ENCODE results near the gene CIDEA. TPM values are rescaled to one million over a fixed set of nuclear protein-coding genes. Genes with fewer than 3 reads are reported as not detected.

The CIDEA gene
- total and polyA plus RNA-seq, 9 of the 15 experiments (the other 6 are each of a cell fraction or from before 2014, with no cell fraction given), result not detected

DNA sequence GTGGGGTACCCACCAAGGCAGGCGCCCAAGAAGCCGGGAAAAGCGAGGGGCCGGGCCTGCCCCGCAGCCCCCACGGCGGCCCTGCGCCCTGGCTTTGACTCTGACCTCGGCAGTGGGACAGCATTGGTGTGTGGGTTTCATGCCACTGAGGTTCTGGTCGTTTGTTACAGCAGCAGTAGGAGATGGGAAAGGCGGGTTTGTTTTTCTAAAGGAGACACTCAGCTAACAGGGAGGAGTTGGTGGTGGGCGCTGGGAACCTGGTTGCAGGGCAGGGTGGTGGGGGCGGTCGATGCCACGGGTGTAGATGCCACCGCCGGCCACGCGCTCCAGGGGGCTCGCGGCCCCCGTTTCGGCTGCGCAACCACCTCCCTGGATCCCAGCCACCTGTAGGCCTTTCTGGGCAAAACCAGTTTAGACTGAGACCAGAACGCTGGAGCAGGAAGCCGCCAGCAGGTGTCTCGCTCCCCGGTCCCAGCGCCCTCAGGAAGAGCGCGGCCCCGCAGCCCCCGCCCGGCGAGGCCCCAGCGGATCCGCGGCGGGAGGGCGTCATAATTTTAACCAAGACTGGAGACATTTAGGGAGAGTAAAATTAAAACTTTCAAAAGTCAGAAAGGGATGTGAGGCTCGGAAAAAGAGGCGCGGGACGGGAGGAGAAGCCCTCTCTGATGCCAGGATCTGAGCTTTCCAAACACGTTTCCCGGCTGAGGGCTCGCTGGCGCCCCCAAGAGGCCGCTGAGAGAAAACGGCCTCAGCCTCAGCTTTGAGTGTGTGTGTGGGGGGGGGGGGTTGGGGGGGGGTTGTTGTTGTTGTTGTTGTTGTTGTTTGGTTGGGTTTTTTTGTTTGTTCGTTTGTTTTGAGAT, 17.4 kb downstream of the CIDEA start (continued):
- TF ChIP-seq, protein P1, sequence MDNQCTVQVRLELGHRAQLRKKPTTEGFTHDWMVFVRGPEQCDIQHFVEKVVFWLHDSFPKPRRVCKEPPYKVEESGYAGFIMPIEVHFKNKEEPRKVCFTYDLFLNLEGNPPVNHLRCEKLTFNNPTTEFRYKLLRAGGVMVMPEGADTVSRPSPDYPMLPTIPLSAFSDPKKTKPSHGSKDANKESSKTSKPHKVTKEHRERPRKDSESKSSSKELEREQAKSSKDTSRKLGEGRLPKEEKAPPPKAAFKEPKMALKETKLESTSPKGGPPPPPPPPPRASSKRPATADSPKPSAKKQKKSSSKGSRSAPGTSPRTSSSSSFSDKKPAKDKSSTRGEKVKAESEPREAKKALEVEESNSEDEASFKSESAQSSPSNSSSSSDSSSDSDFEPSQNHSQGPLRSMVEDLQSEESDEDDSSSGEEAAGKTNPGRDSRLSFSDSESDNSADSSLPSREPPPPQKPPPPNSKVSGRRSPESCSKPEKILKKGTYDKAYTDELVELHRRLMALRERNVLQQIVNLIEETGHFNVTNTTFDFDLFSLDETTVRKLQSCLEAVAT (IDR thresholded peaks at IDR 0.05), result no peak
- TF ChIP-seq, protein P2, sequence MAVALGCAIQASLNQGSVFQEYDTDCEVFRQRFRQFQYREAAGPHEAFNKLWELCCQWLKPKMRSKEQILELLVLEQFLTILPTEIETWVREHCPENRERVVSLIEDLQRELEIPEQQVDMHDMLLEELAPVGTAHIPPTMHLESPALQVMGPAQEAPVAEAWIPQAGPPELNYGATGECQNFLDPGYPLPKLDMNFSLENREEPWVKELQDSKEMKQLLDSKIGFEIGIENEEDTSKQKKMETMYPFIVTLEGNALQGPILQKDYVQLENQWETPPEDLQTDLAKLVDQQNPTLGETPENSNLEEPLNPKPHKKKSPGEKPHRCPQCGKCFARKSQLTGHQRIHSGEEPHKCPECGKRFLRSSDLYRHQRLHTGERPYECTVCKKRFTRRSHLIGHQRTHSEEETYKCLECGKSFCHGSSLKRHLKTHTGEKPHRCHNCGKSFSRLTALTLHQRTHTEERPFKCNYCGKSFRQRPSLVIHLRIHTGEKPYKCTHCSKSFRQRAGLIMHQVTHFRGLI (CRISPR knock-in tag; IDR thresholded peaks at IDR 0.05), result no peak
- TF ChIP-seq ZNF282 (CRISPR knock-in tag; IDR thresholded peaks at IDR 0.05) (no peak), RBM25 (IDR thresholded peaks at IDR 0.05; ENCODE audit: low read depth, low read length, severe bottlenecking) (no peak), ZFP1 (CRISPR knock-in tag; IDR thresholded peaks at IDR 0.05) (no peak), SLC30A9 (CRISPR knock-in tag; IDR thresholded peaks at IDR 0.05) (no peak), ZNF121 (CRISPR knock-in tag; conservative IDR thresholded peaks at IDR 0.05) (peak; percentile 75), CBX8 (IDR thresholded peaks at IDR 0.05; ENCODE audit: borderline replicate concordance, extremely low read depth, low read depth, low read length, poor library complexity, severe bottlenecking) (no peak), RAD51 (IDR thresholded peaks at IDR 0.05; ENCODE audit: borderline replicate concordance, low read depth) (peak; percentile 7; the same call in 1 of the 2 replicates), ARID1B (IDR thresholded peaks at IDR 0.05) (peak; percentile 45; the same call in 1 of the 2 replicates)
- TF ChIP-seq, protein P3, sequence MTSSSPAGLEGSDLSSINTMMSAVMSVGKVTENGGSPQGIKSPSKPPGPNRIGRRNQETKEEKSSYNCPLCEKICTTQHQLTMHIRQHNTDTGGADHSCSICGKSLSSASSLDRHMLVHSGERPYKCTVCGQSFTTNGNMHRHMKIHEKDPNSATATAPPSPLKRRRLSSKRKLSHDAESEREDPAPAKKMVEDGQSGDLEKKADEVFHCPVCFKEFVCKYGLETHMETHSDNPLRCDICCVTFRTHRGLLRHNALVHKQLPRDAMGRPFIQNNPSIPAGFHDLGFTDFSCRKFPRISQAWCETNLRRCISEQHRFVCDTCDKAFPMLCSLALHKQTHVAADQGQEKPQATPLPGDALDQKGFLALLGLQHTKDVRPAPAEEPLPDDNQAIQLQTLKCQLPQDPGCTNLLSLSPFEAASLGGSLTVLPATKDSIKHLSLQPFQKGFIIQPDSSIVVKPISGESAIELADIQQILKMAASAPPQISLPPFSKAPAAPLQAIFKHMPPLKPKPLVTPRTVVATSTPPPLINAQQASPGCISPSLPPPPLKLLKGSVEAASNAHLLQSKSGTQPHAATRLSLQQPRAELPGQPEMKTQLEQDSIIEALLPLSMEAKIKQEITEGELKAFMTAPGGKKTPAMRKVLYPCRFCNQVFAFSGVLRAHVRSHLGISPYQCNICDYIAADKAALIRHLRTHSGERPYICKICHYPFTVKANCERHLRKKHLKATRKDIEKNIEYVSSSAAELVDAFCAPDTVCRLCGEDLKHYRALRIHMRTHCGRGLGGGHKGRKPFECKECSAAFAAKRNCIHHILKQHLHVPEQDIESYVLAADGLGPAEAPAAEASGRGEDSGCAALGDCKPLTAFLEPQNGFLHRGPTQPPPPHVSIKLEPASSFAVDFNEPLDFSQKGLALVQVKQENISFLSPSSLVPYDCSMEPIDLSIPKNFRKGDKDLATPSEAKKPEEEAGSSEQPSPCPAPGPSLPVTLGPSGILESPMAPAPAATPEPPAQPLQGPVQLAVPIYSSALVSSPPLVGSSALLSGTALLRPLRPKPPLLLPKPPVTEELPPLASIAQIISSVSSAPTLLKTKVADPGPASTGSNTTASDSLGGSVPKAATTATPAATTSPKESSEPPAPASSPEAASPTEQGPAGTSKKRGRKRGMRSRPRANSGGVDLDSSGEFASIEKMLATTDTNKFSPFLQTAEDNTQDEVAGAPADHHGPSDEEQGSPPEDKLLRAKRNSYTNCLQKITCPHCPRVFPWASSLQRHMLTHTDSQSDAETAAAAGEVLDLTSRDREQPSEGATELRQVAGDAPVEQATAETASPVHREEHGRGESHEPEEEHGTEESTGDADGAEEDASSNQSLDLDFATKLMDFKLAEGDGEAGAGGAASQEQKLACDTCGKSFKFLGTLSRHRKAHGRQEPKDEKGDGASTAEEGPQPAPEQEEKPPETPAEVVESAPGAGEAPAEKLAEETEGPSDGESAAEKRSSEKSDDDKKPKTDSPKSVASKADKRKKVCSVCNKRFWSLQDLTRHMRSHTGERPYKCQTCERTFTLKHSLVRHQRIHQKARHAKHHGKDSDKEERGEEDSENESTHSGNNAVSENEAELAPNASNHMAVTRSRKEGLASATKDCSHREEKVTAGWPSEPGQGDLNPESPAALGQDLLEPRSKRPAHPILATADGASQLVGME (CRISPR knock-in tag; IDR thresholded peaks at IDR 0.05), result 0 out of 2 replicates have a peak, but pooled peaks have one; percentile 34
- TF ChIP-seq, protein P4, sequence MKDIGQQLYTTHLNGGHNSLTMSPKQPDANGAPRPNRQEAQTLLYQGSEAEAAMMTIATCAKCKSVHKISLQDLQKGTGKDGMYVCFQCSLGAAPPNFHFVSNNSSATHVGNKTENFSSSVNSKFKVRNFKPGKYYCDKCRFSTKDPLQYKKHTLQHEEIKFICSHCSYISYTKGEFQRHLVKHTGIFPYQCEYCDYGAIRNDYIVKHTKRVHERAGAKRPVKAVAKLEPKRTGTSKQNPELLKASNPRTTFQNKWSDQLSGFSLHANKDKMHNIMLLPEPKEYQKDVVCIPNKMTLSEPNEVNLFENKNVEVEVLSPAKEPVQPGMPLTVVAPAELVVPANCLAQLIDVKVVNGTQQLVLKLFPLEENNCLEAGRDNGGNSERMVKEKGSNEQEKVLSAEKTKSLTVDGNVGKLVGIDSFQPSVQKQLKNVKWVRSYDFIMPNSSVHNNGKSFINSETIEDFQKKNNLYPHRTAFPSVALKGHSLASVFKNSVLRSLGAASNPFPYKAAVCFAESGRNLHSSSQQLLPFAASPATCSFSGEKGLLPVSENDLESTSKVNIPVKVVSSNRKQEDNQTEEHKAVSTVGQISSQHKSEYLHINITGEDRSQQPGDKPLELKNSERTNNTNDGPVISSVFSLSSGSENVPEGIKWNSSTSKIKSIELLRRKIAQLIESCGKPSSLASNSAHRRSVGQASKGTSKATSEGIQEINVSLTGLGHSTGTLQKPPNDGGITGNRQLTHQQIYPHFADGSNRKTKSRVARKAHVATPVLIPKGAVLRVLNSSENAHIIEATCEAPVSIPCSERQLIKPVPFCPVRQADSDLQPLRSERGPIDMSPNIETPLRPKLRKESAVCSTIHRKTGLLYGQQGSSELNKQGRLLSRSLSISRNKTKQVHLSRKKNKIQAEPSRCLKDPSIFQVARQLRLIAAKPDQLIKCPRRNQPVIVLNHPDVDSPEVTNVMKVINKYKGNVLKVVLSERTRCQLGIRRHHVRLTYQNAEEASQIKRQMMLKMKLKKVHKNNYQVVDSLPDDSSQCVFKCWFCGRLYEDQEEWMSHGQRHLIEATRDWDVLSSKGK (CRISPR knock-in tag; IDR thresholded peaks at IDR 0.05), result no peak
- TF ChIP-seq, protein P5, sequence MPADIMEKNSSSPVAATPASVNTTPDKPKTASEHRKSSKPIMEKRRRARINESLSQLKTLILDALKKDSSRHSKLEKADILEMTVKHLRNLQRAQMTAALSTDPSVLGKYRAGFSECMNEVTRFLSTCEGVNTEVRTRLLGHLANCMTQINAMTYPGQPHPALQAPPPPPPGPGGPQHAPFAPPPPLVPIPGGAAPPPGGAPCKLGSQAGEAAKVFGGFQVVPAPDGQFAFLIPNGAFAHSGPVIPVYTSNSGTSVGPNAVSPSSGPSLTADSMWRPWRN (IDR thresholded peaks at IDR 0.05; ENCODE audit: low read depth), result no peak

All from K562 (cell line).